ENCODE results near the gene PLEKHH1. TPM values are rescaled to one million over a fixed set of nuclear protein-coding genes. Genes with fewer than 3 reads are reported as not detected.

The PLEKHH1 gene
- total and polyA plus RNA-seq, 2 of the 8 experiments (the other 6 are each of a cell fraction or from before 2014, with no cell fraction given): 28.3 to 33.3 TPM

GRCh38 chr14:67544590-67544989, 11.5 kb downstream of the PLEKHH1 start (continued):
- TF ChIP-seq CHD7 (IDR thresholded peaks at IDR 0.05; ENCODE audit: insufficient replicate concordance, low read length) (no peak), SP1 (IDR thresholded peaks at IDR 0.05; ENCODE audit: low read depth, low read length) (no peak), CREB1 (IDR thresholded peaks at IDR 0.05) (no peak), CBX8 (IDR thresholded peaks at IDR 0.05; ENCODE audit: borderline replicate concordance, low read depth, low read length) (no peak), RFX5 (IDR thresholded peaks at IDR 0.05; ENCODE audit: borderline replicate concordance, low read depth, low read length) (no peak), TEAD4 (IDR thresholded peaks at IDR 0.05; ENCODE audit: low read depth, low read length) (no peak), CEBPB (IDR thresholded peaks at IDR 0.05; ENCODE audit: low read depth, low read length) (no peak), HDAC6 (IDR thresholded peaks at IDR 0.05; ENCODE audit: low read depth, low read length) (no peak), JUN (IDR thresholded peaks at IDR 0.05; ENCODE audit: low read depth, low read length) (no peak), CBX5 (IDR thresholded peaks at IDR 0.05; ENCODE audit: low read depth, low read length) (no peak), HDAC2 (IDR thresholded peaks at IDR 0.05; ENCODE audit: borderline replicate concordance in 1 of 2, low read depth in 2 of 2, low read length in 2 of 2) (no peak), SIN3A (conservative IDR thresholded peaks at IDR 0.05 in 1 of 2, IDR thresholded peaks at IDR 0.05 in 1 of 2; ENCODE audit: low read depth in 1 of 2, low read length in 2 of 2) (no peak)
